WTC11 (cell line): Measurements from ENCODE around the gene UMAD1. TPM values are rescaled to one million over a fixed set of nuclear protein-coding genes. Genes with fewer than 3 reads are reported as not detected.

Experiments
- ATAC-seq: fragments of 200-7000 bp; cut with Tn5 transposase; 2 replicates; pipeline ENCODE4 v1.10.0; 2021; ENCODE audit warnings: mild to moderate bottlenecking, moderate library complexity
- CTCF ChIA-PET: fragments of 300-600 bp; sonication (Branson Sonifier 250); formaldehyde crosslinking; loops from one replicate; lab custom pipeline; 2021; ENCODE audit warnings: antibody characterized with exemption; lab: Charles Lee
- POLR2A ChIA-PET: fragments of 350-600 bp; sonication (Branson Sonifier 250); formaldehyde crosslinking; loops from one replicate; lab custom pipeline; 2021; ENCODE audit warnings: antibody characterized with exemption; lab: Charles Lee
- DNase-seq: peaks from one replicate; pipeline ENCODE4 v3.0.0; 2021; ENCODE audit warnings: low spot score
- H3K27ac Mint-ChIP-seq: 2 replicates; pipeline ENCODE4 v1.8.0; 2021; ENCODE audit warnings: mixed read lengths
- H3K27me3 Mint-ChIP-seq: 2 replicates; pipeline ENCODE4 v1.8.0; 2021; ENCODE audit warnings: low read depth, mild to moderate bottlenecking, moderate library complexity, mixed read lengths
- H3K36me3 Mint-ChIP-seq: 2 replicates; pipeline ENCODE4 v1.8.0; 2021; ENCODE audit warnings: mixed read lengths
- H3K4me1 Mint-ChIP-seq: 2 replicates; pipeline ENCODE4 v1.8.0; 2022; ENCODE audit warnings: mixed read lengths
- H3K4me3 Mint-ChIP-seq: 2 replicates; pipeline ENCODE4 v1.8.0; 2021; ENCODE audit warnings: mild to moderate bottlenecking, moderate library complexity, mixed read lengths
- H3K9me3 Mint-ChIP-seq: 2 replicates; pipeline ENCODE4 v1.8.0; 2021; ENCODE audit warnings: mixed read lengths
- CBFB ChIP-seq: sonication (generic); formaldehyde crosslinking; IDR thresholded peaks from 2 replicates; pipeline ENCODE4 v1.8.1; 2022; ENCODE audit warnings: mild to moderate bottlenecking, low read depth, missing genetic modification reagents
- CREM ChIP-seq: sonication (generic); formaldehyde crosslinking; IDR thresholded peaks from 2 replicates; pipeline ENCODE4 v1.8.1; 2022; ENCODE audit warnings: mild to moderate bottlenecking, missing genetic modification reagents, moderate library complexity
- FOXK1 ChIP-seq: sonication (generic); formaldehyde crosslinking; IDR thresholded peaks from 2 replicates; pipeline ENCODE4 v1.8.0; 2022; ENCODE audit warnings: mild to moderate bottlenecking, moderate library complexity, missing genetic modification reagents
- MYBL2 ChIP-seq: sonication (generic); formaldehyde crosslinking; IDR thresholded peaks from 2 replicates; pipeline ENCODE4 v1.8.1; 2023; ENCODE audit warnings: mild to moderate bottlenecking, moderate library complexity, missing genetic modification reagents
- SOX15 ChIP-seq: fragments of 250-450 bp; sonication (Bioruptor Pico); IDR thresholded peaks from 2 replicates; pipeline ENCODE4 v1.9.0; 2021; ENCODE audit warnings: mild to moderate bottlenecking
- TCF7 ChIP-seq: sonication (generic); formaldehyde crosslinking; IDR thresholded peaks from 2 replicates; pipeline ENCODE4 v1.8.0; 2022; ENCODE audit warnings: mild to moderate bottlenecking, low read depth, missing genetic modification reagents, moderate library complexity
- ZBTB21 ChIP-seq: sonication (generic); formaldehyde crosslinking; IDR thresholded peaks from 2 replicates; pipeline ENCODE4 v1.8.1; 2023; ENCODE audit warnings: mild to moderate bottlenecking, missing genetic modification reagents, borderline replicate concordance
- ZNF121 ChIP-seq: sonication (generic); formaldehyde crosslinking; IDR thresholded peaks from 2 replicates; pipeline ENCODE4 v1.8.0; 2023; ENCODE audit warnings: missing genetic modification reagents
- ZNF263 ChIP-seq: sonication (generic); formaldehyde crosslinking; IDR thresholded peaks from 2 replicates; pipeline ENCODE4 v1.8.1; 2022; ENCODE audit warnings: low read depth, mild to moderate bottlenecking, moderate library complexity, missing genetic modification reagents
- ZNF423 ChIP-seq: fragments of 250-450 bp; sonication (Bioruptor Pico); IDR thresholded peaks from 2 replicates; pipeline ENCODE4 v2.1.2; 2022; ENCODE audit warnings: mild to moderate bottlenecking, moderate library complexity
- total RNA-seq: library from RNA; stranded (reverse); gene quantifications from 3 replicates; pipeline ENCODE4 v1.2.3, GENCODE V29; 2021
- TF ChIP-seq, protein P1 (sequence below): sonication (generic); formaldehyde crosslinking; IDR thresholded peaks from 2 replicates; pipeline ENCODE4 v1.8.1; 2022; ENCODE audit warnings: low read depth, missing genetic modification reagents, borderline replicate concordance
- TF ChIP-seq, protein P2 (sequence below): sonication (generic); formaldehyde crosslinking; IDR thresholded peaks from 2 replicates; pipeline ENCODE4 v1.8.0; 2023; ENCODE audit warnings: missing genetic modification reagents
- TF ChIP-seq, protein P3 (sequence below): sonication (generic); formaldehyde crosslinking; IDR thresholded peaks from 2 replicates; pipeline ENCODE4 v1.8.0; 2022; ENCODE audit warnings: mild to moderate bottlenecking, missing genetic modification reagents
- TF ChIP-seq, protein P4 (sequence below): sonication (generic); formaldehyde crosslinking; IDR thresholded peaks from 2 replicates; pipeline ENCODE4 v1.8.1; 2022; ENCODE audit warnings: mild to moderate bottlenecking, missing genetic modification reagents, moderate library complexity, borderline replicate concordance
- TF ChIP-seq, protein P5 (sequence below): sonication (generic); formaldehyde crosslinking; IDR thresholded peaks from 2 replicates; pipeline ENCODE4 v1.8.0; 2023; ENCODE audit warnings: mild to moderate bottlenecking, missing genetic modification reagents
- TF ChIP-seq, protein P6 (sequence below): sonication (generic); formaldehyde crosslinking; IDR thresholded peaks from 2 replicates; pipeline ENCODE4 v1.8.1; 2022; ENCODE audit warnings: low read depth, mild to moderate bottlenecking, moderate library complexity, missing genetic modification reagents, borderline replicate concordance
- TF ChIP-seq, protein P7 (sequence below): fragments of 250-450 bp; sonication (Bioruptor Pico); conservative IDR thresholded peaks from 2 replicates; pipeline ENCODE4 v1.9.0; 2021; ENCODE audit warnings: mild to moderate bottlenecking

UMAD1 gene
- total RNA-seq, 1 experiment from 2014 or later = 13.0 TPM

DNA sequence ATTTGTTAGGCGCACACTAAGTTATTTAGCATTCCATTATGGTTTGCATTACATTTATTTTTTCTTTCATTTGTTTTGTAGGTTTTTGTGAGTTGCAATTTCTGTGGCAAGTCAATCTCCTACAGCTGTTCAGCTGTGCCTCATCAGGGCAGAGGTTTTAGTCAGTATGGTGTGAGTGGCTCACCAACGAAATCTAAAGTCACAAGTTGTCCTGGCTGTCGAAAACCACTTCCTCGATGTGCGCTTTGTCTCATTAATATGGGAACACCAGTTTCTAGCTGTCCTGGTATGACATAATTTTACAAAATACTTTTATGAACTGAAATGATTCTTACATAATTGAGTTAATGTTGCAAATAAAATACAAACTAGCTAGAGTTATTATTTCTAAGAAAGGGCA lies 44.4 kb upstream of the UMAD1 start:
- no peak overlapping the region for H3K4me3 Mint-ChIP-seq
- no peak for TF ChIP-seq CBFB (CRISPR knock-in tag)
- no peak for TF ChIP-seq ZNF263 (CRISPR knock-in tag)
- DNase-seq = no peak
- peaks cover 70% of the 10 kb centered on the region for H3K36me3 Mint-ChIP-seq
- ATAC-seq = no peak
- CTCF ChIA-PET = no interaction called here
- H3K9me3 Mint-ChIP-seq = peaks cover 35% of the 10 kb centered on the region
- no peaks in the 10 kb centered on the region for H3K4me1 Mint-ChIP-seq
- POLR2A ChIA-PET = no interaction called here
- H3K27ac Mint-ChIP-seq = no peak overlapping the region
- no peaks in the 10 kb centered on the region; the same call in 1 of the 2 replicates for H3K27me3 Mint-ChIP-seq

DNA sequence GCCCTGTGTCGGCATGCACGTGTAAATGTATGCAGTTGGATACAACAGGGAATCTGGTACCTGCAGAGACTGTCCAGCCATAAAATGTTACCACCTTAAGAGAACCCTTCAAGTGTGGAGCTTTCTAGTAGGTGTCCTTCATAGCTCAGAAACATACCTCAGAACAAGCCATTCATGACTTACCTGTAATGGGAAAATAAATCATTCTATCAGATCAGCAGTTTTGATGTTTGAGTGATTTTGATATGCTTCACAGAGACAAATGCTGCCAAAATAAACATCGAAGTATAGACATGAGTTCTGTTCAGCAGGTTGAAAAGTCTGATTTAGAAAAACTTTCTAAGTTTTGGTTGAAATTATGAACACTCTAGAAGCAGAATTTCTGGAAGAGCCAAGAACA lies 33.5 kb upstream of the UMAD1 start:
- H3K4me1 Mint-ChIP-seq = no peaks in the 10 kb centered on the region
- ATAC-seq (no peak), DNase-seq (no peak)
- H3K4me3 Mint-ChIP-seq = no peak overlapping the region
- TF ChIP-seq, protein P1, sequence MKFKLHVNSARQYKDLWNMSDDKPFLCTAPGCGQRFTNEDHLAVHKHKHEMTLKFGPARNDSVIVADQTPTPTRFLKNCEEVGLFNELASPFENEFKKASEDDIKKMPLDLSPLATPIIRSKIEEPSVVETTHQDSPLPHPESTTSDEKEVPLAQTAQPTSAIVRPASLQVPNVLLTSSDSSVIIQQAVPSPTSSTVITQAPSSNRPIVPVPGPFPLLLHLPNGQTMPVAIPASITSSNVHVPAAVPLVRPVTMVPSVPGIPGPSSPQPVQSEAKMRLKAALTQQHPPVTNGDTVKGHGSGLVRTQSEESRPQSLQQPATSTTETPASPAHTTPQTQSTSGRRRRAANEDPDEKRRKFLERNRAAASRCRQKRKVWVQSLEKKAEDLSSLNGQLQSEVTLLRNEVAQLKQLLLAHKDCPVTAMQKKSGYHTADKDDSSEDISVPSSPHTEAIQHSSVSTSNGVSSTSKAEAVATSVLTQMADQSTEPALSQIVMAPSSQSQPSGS (CRISPR knock-in tag) = no peak
- no peak for TF ChIP-seq ZNF121 (CRISPR knock-in tag)
- TF ChIP-seq, protein P2, sequence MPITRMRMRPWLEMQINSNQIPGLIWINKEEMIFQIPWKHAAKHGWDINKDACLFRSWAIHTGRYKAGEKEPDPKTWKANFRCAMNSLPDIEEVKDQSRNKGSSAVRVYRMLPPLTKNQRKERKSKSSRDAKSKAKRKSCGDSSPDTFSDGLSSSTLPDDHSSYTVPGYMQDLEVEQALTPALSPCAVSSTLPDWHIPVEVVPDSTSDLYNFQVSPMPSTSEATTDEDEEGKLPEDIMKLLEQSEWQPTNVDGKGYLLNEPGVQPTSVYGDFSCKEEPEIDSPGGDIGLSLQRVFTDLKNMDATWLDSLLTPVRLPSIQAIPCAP (CRISPR knock-in tag) = no peak
- TF ChIP-seq MYBL2 (CRISPR knock-in tag) = no peak
- TF ChIP-seq, protein P3, sequence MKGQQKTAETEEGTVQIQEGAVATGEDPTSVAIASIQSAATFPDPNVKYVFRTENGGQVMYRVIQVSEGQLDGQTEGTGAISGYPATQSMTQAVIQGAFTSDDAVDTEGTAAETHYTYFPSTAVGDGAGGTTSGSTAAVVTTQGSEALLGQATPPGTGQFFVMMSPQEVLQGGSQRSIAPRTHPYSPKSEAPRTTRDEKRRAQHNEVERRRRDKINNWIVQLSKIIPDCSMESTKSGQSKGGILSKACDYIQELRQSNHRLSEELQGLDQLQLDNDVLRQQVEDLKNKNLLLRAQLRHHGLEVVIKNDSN = no peak
- TF ChIP-seq, protein P4, sequence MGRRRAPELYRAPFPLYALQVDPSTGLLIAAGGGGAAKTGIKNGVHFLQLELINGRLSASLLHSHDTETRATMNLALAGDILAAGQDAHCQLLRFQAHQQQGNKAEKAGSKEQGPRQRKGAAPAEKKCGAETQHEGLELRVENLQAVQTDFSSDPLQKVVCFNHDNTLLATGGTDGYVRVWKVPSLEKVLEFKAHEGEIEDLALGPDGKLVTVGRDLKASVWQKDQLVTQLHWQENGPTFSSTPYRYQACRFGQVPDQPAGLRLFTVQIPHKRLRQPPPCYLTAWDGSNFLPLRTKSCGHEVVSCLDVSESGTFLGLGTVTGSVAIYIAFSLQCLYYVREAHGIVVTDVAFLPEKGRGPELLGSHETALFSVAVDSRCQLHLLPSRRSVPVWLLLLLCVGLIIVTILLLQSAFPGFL (CRISPR knock-in tag) = no peak
- TF ChIP-seq ZNF423 (CRISPR knock-in tag) = no peak
- TF ChIP-seq TCF7 (CRISPR knock-in tag) = no peak
- TF ChIP-seq, protein P5, sequence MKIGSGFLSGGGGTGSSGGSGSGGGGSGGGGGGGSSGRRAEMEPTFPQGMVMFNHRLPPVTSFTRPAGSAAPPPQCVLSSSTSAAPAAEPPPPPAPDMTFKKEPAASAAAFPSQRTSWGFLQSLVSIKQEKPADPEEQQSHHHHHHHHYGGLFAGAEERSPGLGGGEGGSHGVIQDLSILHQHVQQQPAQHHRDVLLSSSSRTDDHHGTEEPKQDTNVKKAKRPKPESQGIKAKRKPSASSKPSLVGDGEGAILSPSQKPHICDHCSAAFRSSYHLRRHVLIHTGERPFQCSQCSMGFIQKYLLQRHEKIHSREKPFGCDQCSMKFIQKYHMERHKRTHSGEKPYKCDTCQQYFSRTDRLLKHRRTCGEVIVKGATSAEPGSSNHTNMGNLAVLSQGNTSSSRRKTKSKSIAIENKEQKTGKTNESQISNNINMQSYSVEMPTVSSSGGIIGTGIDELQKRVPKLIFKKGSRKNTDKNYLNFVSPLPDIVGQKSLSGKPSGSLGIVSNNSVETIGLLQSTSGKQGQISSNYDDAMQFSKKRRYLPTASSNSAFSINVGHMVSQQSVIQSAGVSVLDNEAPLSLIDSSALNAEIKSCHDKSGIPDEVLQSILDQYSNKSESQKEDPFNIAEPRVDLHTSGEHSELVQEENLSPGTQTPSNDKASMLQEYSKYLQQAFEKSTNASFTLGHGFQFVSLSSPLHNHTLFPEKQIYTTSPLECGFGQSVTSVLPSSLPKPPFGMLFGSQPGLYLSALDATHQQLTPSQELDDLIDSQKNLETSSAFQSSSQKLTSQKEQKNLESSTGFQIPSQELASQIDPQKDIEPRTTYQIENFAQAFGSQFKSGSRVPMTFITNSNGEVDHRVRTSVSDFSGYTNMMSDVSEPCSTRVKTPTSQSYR = no peak
- TF ChIP-seq, protein P6, sequence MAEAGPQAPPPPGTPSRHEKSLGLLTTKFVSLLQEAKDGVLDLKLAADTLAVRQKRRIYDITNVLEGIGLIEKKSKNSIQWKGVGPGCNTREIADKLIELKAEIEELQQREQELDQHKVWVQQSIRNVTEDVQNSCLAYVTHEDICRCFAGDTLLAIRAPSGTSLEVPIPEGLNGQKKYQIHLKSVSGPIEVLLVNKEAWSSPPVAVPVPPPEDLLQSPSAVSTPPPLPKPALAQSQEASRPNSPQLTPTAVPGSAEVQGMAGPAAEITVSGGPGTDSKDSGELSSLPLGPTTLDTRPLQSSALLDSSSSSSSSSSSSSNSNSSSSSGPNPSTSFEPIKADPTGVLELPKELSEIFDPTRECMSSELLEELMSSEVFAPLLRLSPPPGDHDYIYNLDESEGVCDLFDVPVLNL (CRISPR knock-in tag) = no peak
- TF ChIP-seq SOX15 (CRISPR knock-in tag) = no peak
- TF ChIP-seq FOXK1 (CRISPR knock-in tag) = no peak
- H3K27me3 Mint-ChIP-seq = no peaks in the 10 kb centered on the region
- ChIA-PET POLR2A (no interaction called here), CTCF (no interaction called here)
- no peaks in the 10 kb centered on the region; the same call in 1 of the 2 replicates for H3K9me3 Mint-ChIP-seq
- H3K27ac Mint-ChIP-seq = no peak overlapping the region
- H3K36me3 Mint-ChIP-seq = peaks cover 12% of the 10 kb centered on the region

DNA sequence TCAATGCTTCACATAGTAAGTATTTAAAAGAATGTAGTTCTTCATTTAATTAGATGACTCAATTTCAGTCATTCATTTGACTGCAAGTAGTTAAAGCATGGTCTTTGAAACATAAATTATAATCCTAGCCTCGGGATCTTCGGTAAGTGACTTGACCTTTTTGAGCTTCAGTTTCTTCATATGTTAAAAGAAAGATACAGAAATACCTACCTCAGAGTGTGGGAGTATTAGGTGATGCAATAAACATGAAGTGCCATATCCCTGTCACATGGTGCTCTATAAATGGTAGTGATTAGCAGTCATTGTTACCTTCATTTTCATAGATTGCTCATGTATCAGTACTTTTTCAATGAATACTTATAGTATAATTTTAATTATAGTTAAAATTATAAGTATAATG lies 31.2 kb upstream of the UMAD1 start:
- H3K27me3 Mint-ChIP-seq = no peaks in the 10 kb centered on the region
- H3K27ac Mint-ChIP-seq = no peak overlapping the region
- no peaks in the 10 kb centered on the region for H3K9me3 Mint-ChIP-seq
- DNase-seq = no peak
- peaks cover 10% of the 10 kb centered on the region for H3K36me3 Mint-ChIP-seq
- no peaks in the 10 kb centered on the region for H3K4me1 Mint-ChIP-seq
- no peak for ATAC-seq
- ChIA-PET CTCF (no interaction called here), POLR2A (no interaction called here)
- H3K4me3 Mint-ChIP-seq = no peak overlapping the region
- TF ChIP-seq, protein P7, sequence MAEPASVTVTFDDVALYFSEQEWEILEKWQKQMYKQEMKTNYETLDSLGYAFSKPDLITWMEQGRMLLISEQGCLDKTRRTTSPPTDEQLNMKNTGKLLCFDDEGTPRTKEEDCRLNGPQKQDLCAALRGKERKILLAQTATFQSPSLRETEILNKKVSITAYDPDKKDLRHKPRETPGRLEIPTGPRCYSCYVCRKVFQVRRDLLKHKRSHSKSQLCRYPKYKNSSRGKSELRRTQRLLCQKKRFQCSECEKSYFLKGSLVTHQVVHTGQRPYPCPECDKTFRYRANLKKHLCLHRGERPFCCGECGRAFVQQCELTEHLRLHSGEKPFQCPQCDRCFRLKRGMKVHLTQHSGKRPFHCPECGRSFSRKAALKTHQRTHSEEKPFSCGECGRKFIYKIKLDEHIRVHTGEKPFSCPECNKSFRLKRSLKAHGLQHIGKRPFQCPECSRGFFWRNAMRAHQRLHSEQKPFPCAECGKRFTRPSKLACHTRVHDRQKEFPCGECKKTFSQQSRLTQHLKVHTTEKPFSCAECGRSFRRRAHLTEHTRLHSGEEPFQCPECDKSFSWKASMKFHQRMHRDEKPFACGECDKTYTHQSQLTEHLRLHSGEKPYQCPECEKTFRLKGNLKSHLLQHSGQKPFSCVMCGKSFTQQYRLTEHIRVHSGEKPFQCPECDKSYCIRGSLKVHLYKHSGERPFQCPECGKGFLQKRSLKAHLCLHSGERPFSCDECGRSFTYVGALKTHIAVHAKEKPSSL = no peak
- no peak for TF ChIP-seq SOX15 (CRISPR knock-in tag)
- TF ChIP-seq CREM (CRISPR knock-in tag) = no peak
- TF ChIP-seq, protein P3 = no peak
- no peak for TF ChIP-seq ZBTB21 (CRISPR knock-in tag)
- TF ChIP-seq, protein P5 = no peak
